T-helper 1 cell treated with Interleukin-12 subunit alpha and Interleukin-12 subunit beta and Interleukin-4 antibody, amounts not matched to agents 30 ng/mL and 1 ng/mL, for 36 hours (primary cell): ENCODE data around the gene PALB2. TPM values are rescaled to one million over a fixed set of nuclear protein-coding genes. Genes with fewer than 3 reads are reported as not detected.
"Not testable (repeated sequence)": the region's sequence is repeated elsewhere in the genome, so short reads cannot be mapped to it uniquely, and the experiment has no call there.

ENCODE experiments used
- intact Hi-C: fragments of 100-400 bp; cut with micrococcal nuclease; formaldehyde crosslinking; loops from one replicate; pipeline ENCODE4 v1.15.1; 2024
- total RNA-seq: library from RNA; stranded (reverse); gene quantifications from 2 replicates; pipeline ENCODE4 v1.2.3, GENCODE V29; 2022

PALB2 gene
- total RNA-seq, 1 donor from 2014 or later: 26.8 TPM

DNA sequence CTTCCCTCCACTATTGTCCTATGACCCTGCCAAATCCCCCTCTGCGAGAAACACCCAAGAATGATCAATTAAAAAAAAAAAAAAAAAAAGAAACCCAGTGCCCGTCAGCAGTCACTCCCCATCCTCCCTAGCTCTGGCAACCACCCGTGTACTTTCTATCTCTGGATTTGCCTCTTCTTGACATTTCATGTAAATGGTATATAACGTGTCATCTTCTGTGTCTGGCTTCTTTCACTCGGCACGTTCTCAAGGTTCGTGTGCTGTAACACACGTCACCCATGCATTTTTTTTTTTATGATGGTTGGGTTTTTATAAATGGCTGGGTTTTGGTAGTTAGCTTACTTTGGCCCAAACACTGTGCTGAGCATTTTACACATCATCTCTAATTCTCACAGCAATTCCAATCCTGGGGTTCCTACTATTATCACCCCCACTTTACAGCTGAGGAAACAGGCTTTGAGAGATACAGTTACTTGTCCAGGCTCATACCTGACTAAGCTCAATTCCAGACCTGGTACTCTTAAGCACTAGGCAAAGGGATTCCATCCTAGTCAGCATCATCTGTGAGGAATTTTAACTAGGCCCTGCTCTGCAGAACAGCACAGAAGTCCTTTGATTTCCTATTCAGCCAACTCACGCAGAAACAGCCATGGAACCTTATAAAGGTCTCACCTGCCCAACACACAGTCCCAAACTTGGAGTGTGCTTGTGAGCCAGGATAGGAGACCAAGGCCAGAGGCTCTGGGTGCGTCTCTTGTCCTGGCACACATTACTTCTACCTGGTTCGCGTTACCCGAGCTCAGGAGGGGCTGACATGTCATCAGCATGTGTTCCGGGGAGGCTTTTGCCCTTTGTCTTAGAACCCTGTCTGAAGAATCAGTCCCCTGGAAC, 56.7 kb downstream of the PALB2 start:
- intact Hi-C loops: no loop called here

DNA sequence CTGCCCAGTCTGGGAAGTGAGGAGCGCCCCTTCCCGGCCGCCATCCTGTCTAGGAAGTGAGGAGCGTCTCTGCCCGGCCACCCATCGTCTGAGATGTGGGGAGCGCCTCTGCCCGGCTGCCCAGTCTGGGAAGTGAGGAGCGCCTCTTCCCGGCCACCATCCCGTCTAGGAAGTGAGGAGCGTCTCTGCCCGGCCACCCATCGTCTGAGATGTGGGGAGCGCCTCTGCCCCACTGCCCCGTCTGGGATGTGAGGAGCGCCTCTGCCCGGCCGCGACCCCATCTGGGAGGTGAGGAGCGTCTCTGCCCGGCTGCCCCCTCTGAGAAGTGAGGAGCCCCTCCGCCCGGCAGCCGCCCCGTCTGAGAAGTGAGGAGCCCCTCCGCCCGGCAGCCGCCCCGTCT, 57.8 kb downstream of the PALB2 start:
- intact Hi-C loops: not testable (repeated sequence)

DNA sequence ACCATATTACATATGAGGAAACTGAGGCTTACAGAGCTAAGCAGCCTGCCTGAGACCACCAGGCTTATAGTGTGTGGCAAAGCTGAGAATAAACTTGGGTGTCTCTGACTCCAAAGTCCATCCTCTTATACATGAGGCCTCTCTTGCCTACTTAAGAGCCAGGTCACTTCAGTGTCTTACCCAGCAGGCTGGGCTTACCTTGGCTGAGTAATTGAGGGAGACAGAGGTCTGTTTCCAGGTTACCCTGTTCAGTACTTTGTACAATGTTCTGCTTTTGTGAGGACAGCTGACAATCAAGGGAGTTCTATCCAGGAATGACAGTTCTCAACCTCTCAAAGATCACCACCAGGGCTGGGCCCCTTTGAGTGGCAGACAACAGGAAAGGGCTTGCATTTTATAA, 59.3 kb downstream of the PALB2 start:
- intact Hi-C loops: no loop called here

DNA sequence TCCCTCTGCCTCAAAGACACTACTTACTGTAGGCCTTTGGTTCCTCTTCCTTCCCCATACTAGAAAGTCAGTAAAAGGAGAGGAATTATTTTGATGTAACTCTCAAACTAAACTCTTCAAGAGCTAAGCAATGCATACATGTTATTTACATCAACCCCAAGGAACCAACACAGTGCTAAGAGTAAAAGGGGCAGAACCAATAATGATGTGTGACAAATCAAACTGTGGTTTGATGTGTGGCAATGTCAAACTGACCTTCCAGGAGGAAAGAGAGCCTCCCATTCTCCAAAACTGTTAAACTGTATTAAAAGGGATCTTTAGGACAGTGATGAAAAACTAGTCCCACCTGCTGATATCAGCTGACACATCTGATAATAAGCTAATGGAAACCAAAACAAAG, 60.7 kb downstream of the PALB2 start:
- intact Hi-C loops: no loop called here

DNA sequence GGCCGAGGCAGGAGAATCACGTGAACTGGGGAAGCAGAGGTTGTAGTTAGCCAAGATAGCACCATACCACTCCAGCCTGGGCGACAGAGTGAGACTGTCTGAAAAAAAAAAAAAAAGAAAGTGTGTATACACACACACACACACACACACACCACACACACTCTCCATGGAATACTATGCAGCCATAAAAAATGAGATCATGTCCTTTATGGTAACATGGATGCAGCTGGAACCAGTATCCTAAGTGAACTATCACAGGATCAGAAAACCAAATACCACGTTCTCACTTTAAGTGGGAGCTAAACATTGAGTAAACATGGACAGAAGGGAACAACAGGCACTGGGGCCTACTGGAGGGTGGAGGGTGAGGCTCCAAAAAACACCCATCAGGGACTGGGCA, 61.7 kb downstream of the PALB2 start:
- intact Hi-C loops: no loop called here

DNA sequence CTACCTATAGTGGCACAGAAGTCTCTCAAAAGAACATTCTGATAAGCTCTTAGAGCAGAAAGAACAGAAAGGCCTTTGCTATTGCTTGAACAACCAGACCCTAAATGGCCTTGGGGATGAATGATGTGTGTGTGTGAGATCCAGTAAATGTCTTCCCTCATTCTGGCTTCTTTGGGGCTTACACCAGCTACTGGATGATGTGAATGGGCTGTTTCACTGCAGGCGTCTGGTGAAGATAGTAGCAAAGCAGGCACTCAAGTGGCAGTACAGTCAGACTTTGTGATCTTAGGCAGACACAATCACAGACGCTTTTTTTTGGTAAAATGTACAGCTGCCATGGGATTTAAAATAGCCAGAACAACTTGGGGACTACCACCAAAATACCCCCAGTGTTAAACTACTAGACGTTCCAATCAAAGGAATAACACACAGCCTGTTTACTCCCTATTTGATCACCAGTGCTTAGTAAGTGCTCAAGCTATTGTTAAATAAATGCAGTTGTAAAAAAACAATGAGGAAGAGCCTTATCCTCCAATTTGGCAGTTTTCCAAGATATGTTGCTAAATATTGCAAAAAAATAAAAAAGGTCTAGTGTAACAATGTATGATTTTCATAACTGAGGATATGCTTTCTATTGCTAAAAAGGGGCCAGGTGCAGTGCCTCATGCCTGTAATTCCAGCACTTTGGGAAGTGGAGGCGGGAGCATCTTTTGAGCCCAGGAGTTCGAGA, 62.8 kb downstream of the PALB2 start:
- intact Hi-C loops: no loop called here

DNA sequence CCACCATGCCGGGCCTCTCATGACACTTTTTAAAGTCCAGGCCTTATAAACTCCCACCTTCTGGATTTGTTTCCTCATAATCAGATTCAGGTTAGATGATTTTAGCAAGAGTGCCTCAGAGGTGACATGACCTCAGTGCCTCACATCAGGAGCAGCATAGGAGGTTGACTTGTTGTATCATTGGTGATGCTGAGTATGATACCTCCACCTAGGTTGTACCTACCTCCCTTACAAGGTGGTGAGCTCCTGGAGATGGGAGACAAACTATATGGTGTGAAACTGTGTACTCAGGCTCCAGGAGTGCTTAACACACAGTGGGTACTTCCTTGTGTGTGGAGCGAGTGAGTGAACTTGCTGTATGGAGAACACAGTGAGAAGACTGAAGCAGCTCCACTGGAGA, 63.6 kb downstream of the PALB2 start:
- intact Hi-C loops: no loop called here

DNA sequence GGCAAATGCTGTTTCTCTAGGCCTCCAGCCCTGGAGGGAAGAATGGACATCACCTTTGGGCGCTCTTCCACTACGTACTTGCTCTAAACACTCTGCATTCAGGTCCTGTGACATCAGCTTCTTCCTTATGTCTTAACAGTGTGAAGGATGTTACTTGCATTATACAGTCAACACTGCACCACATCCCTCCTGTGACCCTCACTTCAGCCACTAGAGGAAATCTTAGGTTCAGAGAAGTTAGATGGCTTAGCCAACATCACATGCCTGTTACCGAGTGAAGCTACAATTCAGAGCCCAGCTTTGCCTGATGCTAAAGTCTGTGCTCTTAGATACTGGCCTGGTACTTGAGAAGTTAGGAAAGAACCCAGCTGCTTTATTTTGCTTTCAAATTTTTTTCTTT, 65.3 kb downstream of the PALB2 start:
- intact Hi-C loops: no loop called here

DNA sequence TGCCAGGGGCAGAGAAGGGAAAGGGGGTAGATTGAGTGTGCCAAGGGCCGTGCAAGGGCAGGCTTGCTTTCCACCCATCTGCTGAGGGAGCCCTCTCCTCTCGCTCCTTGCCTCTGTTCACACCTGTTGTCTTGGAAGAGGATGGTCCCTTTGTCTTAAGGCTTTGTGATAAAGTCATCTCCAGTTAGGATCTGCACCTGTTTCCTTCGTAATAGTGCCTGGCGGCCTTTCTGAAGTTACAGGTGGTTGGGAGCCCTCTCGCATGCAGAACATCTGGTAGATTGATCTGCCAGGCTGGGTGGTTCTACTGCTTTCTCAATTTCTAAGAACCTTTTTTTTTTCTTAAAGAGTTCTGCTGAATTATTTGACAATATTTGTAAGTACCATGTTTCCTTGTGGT, 67.3 kb downstream of the PALB2 start:
- intact Hi-C loops: no loop called here

DNA sequence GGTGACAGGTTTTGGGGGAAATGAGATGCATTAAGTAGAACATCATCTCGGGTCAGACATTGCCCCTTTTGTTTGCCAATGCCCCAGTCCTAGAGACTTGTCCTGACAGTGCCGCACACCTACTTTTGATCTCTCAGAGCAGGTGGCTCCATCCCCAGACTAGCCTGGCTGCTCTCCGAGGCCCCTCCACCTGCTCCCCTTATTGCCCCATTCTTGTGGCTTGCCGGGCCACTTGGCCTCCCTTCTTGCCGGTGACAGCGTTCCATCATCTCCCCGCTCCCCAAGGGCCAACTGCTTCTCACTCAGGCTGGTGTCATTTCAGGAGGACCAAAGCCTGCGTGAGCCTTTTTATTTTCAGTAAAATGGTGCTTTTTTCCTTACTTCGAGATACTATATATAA, 68.7 kb downstream of the PALB2 start:
- intact Hi-C loops: no loop called here

DNA sequence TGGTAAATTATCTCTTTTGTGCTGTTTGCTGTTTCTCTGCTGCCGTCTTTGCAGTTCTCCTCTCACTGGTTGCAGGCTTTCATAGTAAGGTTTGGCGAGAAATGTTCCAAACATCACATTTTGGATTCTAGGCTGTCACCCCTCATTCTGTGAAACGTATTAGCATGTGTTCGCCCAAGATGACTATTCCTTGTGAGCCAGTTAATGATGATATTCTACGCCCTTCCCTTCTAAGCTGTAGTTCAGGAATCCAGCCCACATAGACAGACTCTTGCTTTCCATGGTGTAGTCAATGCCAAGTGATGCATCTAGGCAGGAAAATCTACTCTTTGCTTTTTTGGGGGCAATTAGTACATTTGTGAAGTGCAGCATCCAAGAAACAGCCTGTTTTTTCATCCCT, 69.2 kb downstream of the PALB2 start:
- intact Hi-C loops: no loop called here

DNA sequence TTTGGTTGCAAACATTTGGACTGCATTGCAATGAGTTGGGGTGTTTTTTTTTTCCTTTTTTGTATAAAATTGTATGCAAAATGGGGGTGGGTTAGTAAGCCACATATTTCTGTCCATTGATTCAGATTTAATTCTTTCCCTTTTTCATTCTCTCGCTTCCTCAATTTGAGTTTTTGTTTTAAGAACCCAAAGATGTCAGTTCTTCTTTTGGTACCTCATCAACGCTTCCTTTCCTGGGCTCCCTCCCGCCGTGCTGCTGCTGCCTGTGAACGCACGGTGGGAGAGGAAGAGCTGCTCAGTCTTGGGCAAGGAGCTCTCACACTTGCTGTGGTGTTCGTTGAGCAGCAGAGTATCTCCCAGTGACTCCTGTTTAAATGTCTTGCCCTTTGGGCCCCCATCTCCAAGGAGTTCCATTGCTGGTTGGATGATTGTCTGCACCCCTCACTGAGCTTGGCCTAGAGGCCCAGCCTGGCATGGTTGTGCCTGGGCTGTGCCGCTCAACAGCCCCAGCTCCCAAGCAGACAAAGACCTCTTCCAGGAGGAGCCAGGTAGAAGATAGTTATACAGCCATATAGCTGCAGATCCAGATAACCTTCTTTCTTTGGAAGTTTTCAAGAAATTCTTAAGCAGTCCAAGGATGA, 70.0 kb downstream of the PALB2 start:
- intact Hi-C loops: no loop called here

DNA sequence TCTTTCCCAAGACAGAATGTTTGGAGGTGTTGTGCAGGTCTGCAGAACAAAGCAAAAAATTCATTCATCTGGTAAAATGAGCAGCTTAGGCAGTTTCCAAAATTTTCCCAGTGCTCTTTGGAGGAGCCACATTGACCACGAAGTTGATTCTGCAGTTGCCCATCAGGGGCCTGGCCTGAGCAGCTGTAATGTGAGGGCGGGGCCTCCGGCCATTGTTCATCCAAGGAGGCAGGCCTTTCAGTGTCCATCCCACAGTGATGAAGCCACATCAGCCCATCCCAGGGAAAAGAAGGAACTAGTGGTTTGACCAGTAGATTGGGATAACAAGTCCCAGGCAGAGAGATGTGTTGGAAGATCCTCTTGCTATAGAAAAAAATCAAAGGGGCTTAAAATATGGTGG, 73.5 kb downstream of the PALB2 start:
- intact Hi-C loops: no loop called here

DNA sequence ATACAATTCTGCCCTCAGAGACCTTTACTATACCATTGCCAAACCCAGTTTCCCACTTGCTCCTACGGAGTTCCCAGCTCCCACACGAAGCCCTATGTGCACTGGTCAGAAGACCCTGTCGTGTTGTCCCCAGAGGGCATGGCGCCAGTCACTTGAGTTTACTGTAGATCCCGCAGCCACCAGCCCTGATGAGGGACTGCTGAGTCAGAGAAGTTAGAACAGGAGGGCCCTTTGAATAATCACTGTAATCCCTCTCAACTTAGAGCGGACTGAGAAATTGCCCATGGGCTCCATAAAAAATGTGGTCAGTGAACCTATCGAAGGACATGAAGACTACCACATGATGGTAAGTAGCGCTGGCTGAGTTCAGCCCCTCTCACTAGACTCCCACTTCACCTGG, 74.4 kb downstream of the PALB2 start:
- intact Hi-C loops: no loop called here

DNA sequence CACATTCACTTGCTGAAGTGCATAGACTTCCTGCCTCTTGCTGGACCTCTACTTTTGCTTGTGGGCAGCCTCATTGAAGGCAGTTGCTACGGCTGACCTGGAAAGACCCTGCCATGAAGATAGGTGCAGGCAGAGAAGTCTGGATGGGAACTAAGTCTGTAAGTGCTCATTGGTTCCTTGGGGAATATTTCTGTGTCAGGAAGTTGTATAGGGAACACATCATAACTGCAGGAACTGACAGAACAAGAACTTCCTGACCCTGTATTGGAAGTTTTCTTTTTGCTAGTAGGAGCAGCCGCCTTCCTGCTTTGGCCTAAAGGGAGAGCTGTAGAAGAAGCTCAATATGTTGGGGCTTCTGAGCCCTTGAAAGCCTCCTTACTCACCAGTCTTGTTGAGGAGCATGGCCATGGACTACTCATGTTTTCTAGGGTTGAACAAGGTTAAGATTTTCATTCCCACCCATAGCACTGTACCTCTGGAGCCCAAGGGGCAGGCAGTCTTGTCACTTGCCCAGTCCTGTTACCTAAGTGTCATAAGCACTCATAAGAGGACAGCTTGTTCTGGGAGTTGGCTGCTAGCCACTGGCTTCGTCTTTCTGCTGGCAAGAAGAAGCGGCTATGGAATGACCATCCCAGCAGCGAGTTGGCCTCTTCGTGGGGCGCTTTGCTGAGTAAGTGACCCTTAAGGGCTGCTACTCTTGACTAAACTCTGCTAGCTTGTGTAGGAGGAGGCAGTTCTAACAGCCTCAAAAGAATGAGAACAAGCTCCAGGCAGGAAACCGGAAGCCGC, 76.3 kb downstream of the PALB2 start:
- intact Hi-C loops: no loop called here

DNA sequence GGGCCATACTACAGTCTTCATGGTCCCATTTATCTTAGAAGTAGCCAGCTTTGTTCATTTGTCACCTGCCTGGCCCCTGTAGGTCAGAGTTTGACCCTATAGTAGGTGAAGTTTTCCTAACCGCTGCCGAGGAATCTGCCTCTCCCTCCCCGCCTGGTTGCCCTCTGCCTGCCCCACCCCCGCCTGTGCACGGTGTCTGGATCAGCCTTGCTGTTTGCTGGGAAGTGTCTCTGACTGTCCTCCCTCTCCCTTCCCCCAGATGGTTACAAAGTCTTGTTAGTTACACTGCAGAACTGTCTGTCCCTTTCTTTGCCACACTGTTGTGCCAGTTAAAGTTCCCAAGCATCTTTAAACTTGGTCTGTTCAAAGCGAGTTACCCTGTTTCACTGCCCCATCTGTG, 77.9 kb downstream of the PALB2 start:
- intact Hi-C loops: no loop called here

DNA sequence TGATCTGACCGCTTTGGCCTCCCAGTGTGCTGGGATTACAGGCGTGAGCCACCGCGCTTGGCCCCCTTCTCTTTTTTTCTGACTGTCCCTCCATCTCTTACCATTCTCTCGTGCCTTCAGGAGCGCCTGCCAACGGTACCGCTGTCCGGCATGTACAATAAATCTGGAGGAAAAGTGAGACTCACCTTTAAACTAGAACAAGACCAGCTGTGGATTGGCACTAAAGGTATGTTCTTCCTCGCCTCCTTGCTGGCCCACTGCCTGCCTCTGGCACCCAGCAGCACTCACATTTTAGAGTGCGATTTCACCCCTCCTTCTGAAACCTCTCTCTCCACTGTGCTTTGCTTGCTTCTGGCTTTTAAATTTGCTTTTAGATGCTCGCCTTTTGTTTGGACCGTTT, 78.6 kb downstream of the PALB2 start:
- intact Hi-C loops: no loop called here

DNA sequence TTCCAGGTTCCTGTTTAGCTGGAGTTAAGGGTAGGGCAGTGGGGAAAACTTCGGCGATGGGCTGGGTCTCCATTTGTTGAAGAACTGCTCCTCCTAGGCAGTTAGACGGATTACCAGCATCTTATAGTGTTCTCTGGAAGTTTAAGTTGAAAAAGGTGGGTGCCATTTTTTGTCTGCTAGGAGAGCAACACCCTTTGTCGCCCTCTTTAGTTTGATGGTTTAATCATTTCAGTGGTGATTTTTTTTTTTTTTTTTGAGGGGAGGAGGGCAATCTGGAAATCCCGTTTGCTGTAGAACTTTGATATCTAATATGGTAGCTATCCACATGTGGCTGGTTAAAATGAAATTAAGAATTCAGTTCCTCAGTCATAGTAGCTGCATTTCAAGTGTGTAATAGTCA, 79.5 kb downstream of the PALB2 start:
- intact Hi-C loops: no loop called here

DNA sequence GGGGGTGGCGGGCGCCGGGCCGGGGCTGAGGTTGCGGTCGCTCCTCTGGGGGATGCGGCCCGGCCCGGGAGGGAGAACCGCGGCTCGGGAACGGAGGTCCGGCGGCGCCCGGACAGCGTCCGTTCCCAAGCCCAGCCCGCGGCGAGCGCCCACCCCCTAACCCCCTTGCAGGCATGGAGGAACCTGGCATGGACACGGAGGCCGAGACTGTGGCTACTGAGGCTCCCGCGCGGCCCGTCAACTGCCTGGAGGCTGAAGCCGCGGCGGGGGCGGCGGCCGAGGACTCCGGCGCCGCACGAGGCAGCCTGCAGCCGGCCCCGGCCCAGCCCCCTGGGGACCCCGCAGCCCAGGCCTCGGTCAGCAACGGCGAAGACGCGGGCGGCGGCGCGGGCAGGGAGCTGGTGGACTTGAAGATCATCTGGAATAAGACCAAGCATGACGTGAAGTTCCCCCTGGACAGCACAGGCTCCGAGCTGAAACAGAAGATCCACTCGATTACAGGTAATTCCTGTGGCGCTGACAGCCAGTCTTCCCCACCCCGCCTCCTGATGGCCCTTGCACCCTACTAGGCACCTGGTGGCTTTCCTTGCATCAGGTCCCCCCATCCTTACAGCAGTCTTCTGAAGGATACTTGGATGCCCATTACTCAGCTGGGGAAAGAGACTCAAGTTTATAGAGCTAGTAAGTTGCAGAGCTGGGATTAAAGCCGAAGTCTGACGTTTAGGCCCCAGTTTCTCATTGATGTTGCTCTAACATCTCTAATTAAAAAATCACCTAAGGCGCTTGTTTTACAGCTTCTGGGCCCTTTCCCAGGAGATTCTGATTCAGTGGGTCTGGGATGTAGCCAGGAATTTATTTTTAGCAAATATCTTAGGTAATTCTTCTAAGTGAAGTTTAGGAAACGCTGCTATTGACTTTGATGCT, 83.1 kb downstream of the PALB2 start:
- intact Hi-C loops: loop anchor here (1.0 to 2.0 kb wide), 12 partner anchors 38 to 1605 kb away; partner anchors contain the start of genes COG7, DCTN5, GGA2 and NDUFAB1
